ENCODE data around the gene CCDC28B.

CCDC28B gene

GRCh38 chr1:32208891-32209328 is 8.5 kb downstream of the CCDC28B start, which contains the start of gene DCDC2B:
Gene DCDC2B, plus strand, starts transcription at chr1:32209089. Its CDS starts 5 bp downstream, at chr1:32209094.
- peaks cover 4% of the 10 kb centered on the region for H3K27me3 ChIP-seq (ENCODE audit: insufficient read depth, insufficient read length)
- peaks cover 51% of the 10 kb centered on the region for H3K36me3 ChIP-seq (ENCODE audit: insufficient read depth, insufficient read length, low read length)

GRCh38 chr1:32215629-32216480 is 15.5 kb downstream of the CCDC28B start:
- peaks cover 9% of the 10 kb centered on the region for H3K4me1 ChIP-seq (ENCODE audit: insufficient read depth, insufficient read length)

More at GRCh38 chr1:32208891-32209328, 8.5 kb downstream of the CCDC28B start, which contains the start of gene DCDC2B:
- no peak for TF ChIP-seq SUZ12 (IDR thresholded peaks at IDR 0.05; ENCODE audit: extremely low read depth, insufficient read depth, insufficient read length)
- no peak for DNase-seq (ENCODE audit: low read depth, low spot score)
- no peak within 1 kb of the TSS for H3K9ac ChIP-seq (ENCODE audit: insufficient read length, low read depth)
- H3K9me3 ChIP-seq (ENCODE audit: insufficient read depth, low read length), result no peaks in the 10 kb centered on the region
- H3K4me1 ChIP-seq (ENCODE audit: insufficient read depth, insufficient read length), result peaks cover 8% of the 10 kb centered on the region
- H3K4me3 ChIP-seq (ENCODE audit: insufficient read length, low read depth), result no peak within 1 kb of the TSS

GRCh38 chr1:32216566-32216965 is 16.2 kb downstream of the CCDC28B start:
- Histone ChIP-seq H3K9ac (ENCODE audit: insufficient read length, low read depth) (peak overlapping the region; percentile 8), H3K36me3 (ENCODE audit: insufficient read depth, insufficient read length, low read length) (peaks cover 76% of the 10 kb centered on the region), H3K9me3 (ENCODE audit: insufficient read depth, low read length) (no peaks in the 10 kb centered on the region), H3K4me1 (ENCODE audit: insufficient read depth, insufficient read length) (peaks cover 14% of the 10 kb centered on the region), H3K4me3 (ENCODE audit: insufficient read length, low read depth) (no peak overlapping the region), H3K27me3 (ENCODE audit: insufficient read depth, insufficient read length) (no peaks in the 10 kb centered on the region)
- no peak for DNase-seq (ENCODE audit: low read depth, low spot score)
- no peak for TF ChIP-seq YY1 (IDR thresholded peaks at IDR 0.05; ENCODE audit: insufficient read depth, insufficient read length)
- TF ChIP-seq ZNF274 (IDR thresholded peaks at IDR 0.05; ENCODE audit: low read depth, low read length), result no peak
- no peak for TF ChIP-seq SUZ12 (IDR thresholded peaks at IDR 0.05; ENCODE audit: extremely low read depth, insufficient read depth, insufficient read length)

More at GRCh38 chr1:32215629-32216480, 15.5 kb downstream of the CCDC28B start:
- Histone ChIP-seq H3K36me3 (ENCODE audit: insufficient read depth, insufficient read length, low read length) (peaks cover 75% of the 10 kb centered on the region), H3K9me3 (ENCODE audit: insufficient read depth, low read length) (no peaks in the 10 kb centered on the region), H3K27me3 (ENCODE audit: insufficient read depth, insufficient read length) (no peaks in the 10 kb centered on the region), H3K4me3 (ENCODE audit: insufficient read length, low read depth) (no peak overlapping the region), H3K9ac (ENCODE audit: insufficient read length, low read depth) (no peak overlapping the region)
- TF ChIP-seq SUZ12 (IDR thresholded peaks at IDR 0.05; ENCODE audit: extremely low read depth, insufficient read depth, insufficient read length), result no peak
- TF ChIP-seq YY1 (IDR thresholded peaks at IDR 0.05; ENCODE audit: insufficient read depth, insufficient read length), result no peak
- no peak for TF ChIP-seq ZNF274 (IDR thresholded peaks at IDR 0.05; ENCODE audit: low read depth, low read length)
- DNase-seq (ENCODE audit: low read depth, low spot score), result peak; percentile 66

- Histone ChIP-seq H3K9ac (ENCODE audit: insufficient read length, low read depth) (no peak overlapping the region), H3K27me3 (ENCODE audit: insufficient read depth, insufficient read length) (no peaks in the 10 kb centered on the region), H3K4me3 (ENCODE audit: insufficient read length, low read depth) (no peak overlapping the region), H3K4me1 (ENCODE audit: insufficient read depth, insufficient read length) (peaks cover 18% of the 10 kb centered on the region), H3K9me3 (ENCODE audit: insufficient read depth, low read length) (no peaks in the 10 kb centered on the region), H3K36me3 (ENCODE audit: insufficient read depth, insufficient read length, low read length) (peaks cover 70% of the 10 kb centered on the region)
- no peak for DNase-seq (ENCODE audit: low read depth, low spot score)
- no peak for TF ChIP-seq SUZ12 (IDR thresholded peaks at IDR 0.05; ENCODE audit: extremely low read depth, insufficient read depth, insufficient read length)
- TF ChIP-seq YY1 (IDR thresholded peaks at IDR 0.05; ENCODE audit: insufficient read depth, insufficient read length), result no peak
- no peak for TF ChIP-seq ZNF274 (IDR thresholded peaks at IDR 0.05; ENCODE audit: low read depth, low read length)
Measured at GRCh38 chr1:32219022-32219421, 18.6 kb downstream of the CCDC28B start.

GRCh38 chr1:32220746-32221580 is 20.6 kb downstream of the CCDC28B start:
- no peaks in the 10 kb centered on the region for H3K27me3 ChIP-seq (ENCODE audit: insufficient read depth, insufficient read length)
- peaks cover 69% of the 10 kb centered on the region for H3K36me3 ChIP-seq (ENCODE audit: insufficient read depth, insufficient read length, low read length)
- no peak for DNase-seq (ENCODE audit: low read depth, low spot score)
- peak overlapping the region; percentile 97 for H3K9ac ChIP-seq (ENCODE audit: insufficient read length, low read depth)
- peak overlapping the region; percentile 91 for H3K4me3 ChIP-seq (ENCODE audit: insufficient read length, low read depth)
- TF ChIP-seq YY1 (IDR thresholded peaks at IDR 0.05; ENCODE audit: insufficient read depth, insufficient read length) (no peak), ZNF274 (IDR thresholded peaks at IDR 0.05; ENCODE audit: low read depth, low read length) (no peak), SUZ12 (IDR thresholded peaks at IDR 0.05; ENCODE audit: extremely low read depth, insufficient read depth, insufficient read length) (no peak)
- no peaks in the 10 kb centered on the region for H3K9me3 ChIP-seq (ENCODE audit: insufficient read depth, low read length)
- H3K4me1 ChIP-seq (ENCODE audit: insufficient read depth, insufficient read length), result peaks cover 16% of the 10 kb centered on the region

GRCh38 chr1:32221581-32221979 is 21.2 kb downstream of the CCDC28B start:
- no peaks in the 10 kb centered on the region for H3K27me3 ChIP-seq (ENCODE audit: insufficient read depth, insufficient read length)
- H3K9ac ChIP-seq (ENCODE audit: insufficient read length, low read depth), result peak overlapping the region; percentile 97
- H3K4me1 ChIP-seq (ENCODE audit: insufficient read depth, insufficient read length), result peaks cover 13% of the 10 kb centered on the region
- H3K9me3 ChIP-seq (ENCODE audit: insufficient read depth, low read length), result no peaks in the 10 kb centered on the region
- H3K36me3 ChIP-seq (ENCODE audit: insufficient read depth, insufficient read length, low read length), result peaks cover 69% of the 10 kb centered on the region
- H3K4me3 ChIP-seq (ENCODE audit: insufficient read length, low read depth), result peak overlapping the region; percentile 91
- no peak for DNase-seq (ENCODE audit: low read depth, low spot score)
- TF ChIP-seq YY1 (IDR thresholded peaks at IDR 0.05; ENCODE audit: insufficient read depth, insufficient read length) (no peak), ZNF274 (IDR thresholded peaks at IDR 0.05; ENCODE audit: low read depth, low read length) (no peak), SUZ12 (IDR thresholded peaks at IDR 0.05; ENCODE audit: extremely low read depth, insufficient read depth, insufficient read length) (no peak)

All from NT2/D1 (cell line).